ENCODE data around the gene MAP6D1. TPM values are rescaled to one million over a fixed set of nuclear protein-coding genes. Genes with fewer than 3 reads are reported as not detected.

Gene MAP6D1
- total and polyA plus RNA-seq, 2 of the 4 experiments (the other 2 are of a cell fraction), result 2.7 to 5.2 TPM

DNA sequence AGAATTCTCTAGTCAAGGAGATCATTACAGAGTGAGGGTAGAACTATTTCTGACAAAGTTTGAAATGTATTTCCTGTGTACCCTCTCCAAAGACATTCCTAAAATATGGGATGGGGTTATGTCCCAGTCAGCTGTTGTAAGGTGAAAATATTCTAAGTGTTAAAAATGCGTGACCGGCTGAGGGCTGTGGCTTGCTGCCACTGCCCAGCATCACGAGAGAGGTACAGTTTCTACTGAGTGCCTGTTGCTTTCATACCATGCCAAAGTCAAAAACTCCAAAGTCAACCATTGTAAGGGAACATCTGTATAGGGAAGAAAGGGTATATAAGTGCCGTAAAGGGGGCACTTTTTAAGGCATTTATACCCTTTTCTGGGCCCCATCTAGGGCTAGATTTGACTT lies 30.9 kb downstream of the MAP6D1 start:
- Histone ChIP-seq H3K4ac (ENCODE audit: low read depth, low read length) (no peak overlapping the region), H3K56ac (ENCODE audit: extremely low read depth, insufficient read depth, low read length) (no peak overlapping the region), H3K4me1 (ENCODE audit: control insufficient read depth, insufficient read depth, low read length) (no peaks in the 10 kb centered on the region), H3K4me3 (ENCODE audit: insufficient read depth, low read depth, low read length) (no peak overlapping the region), H4K8ac (ENCODE audit: low read depth in 2 of 2, low read length in 2 of 2) (no peak overlapping the region), H2AK5ac (ENCODE audit: low read depth, low read length) (no peak overlapping the region), H2BK20ac (ENCODE audit: low read depth, low read length) (no peak overlapping the region), H2BK5ac (ENCODE audit: low read depth, low read length, poor library complexity, severe bottlenecking) (no peak overlapping the region), H3K18ac (ENCODE audit: low read depth, low read length) (no peak overlapping the region), H3K4me2 (ENCODE audit: low read depth, low read length) (no peak overlapping the region), H4K5ac (ENCODE audit: low read depth, low read length) (no peak overlapping the region), H4K91ac (ENCODE audit: insufficient read depth, low read depth, low read length) (no peak overlapping the region), H3K27me3 (ENCODE audit: control insufficient read depth, insufficient read depth, low read length) (no peaks in the 10 kb centered on the region), H3K9ac (ENCODE audit: low read depth, low read length) (no peak overlapping the region), H3K9me1 (ENCODE audit: insufficient read depth, low read length) (no peaks in the 10 kb centered on the region), H3K14ac (replicated peaks; ENCODE audit: low read depth, low read length) (no peak overlapping the region), H2BK120ac (ENCODE audit: low read depth, low read length) (no peak overlapping the region), H3K9me3 (ENCODE audit: control insufficient read depth, insufficient read depth, low read length) (no peaks in the 10 kb centered on the region), H3K27ac (ENCODE audit: insufficient read depth, low read length) (no peak overlapping the region), H4K20me1 (ENCODE audit: insufficient read depth, low read length) (no peaks in the 10 kb centered on the region), H2BK15ac (ENCODE audit: low read depth, low read length) (no peak overlapping the region), H3K36me3 (ENCODE audit: control insufficient read depth, insufficient read depth, low read length) (peaks cover 52% of the 10 kb centered on the region), H2AK9ac (replicated peaks; ENCODE audit: low read depth, low read length, poor library complexity) (no peak overlapping the region), H2AFZ (replicated peaks; ENCODE audit: low read length, poor library complexity) (no peak overlapping the region), H3K79me1 (ENCODE audit: low read depth in 1 of 2, low read length in 2 of 2) (peaks cover 18 to 23% of the 10 kb centered on the region in 2 experiments), H3K23ac (ENCODE audit: low read depth, low read length) (no peak overlapping the region)
- in situ Hi-C loops (cut with MboI; ENCODE audit: low sequenced_read_pairs) (no loop called here), intact Hi-C loops (cut with micrococcal nuclease) (no loop called here), dilution Hi-C loops (cut with HindIII; ENCODE audit: low sequenced_read_pairs, unreplicated experiment) (no loop called here)
- ChIA-PET POLR2A (ENCODE audit: unreplicated experiment) (no interaction called here), CTCF (interaction anchor here (0.7 kb wide), 1 partner anchor 403 kb away, joined by 4 read pairs; no protein-coding TSS in a partner anchor)
- ATAC-seq (ENCODE audit: low read depth) (no peak), DNase-seq (no peak)
- no peak for TF ChIP-seq MAZ (IDR thresholded peaks at IDR 0.05; ENCODE audit: borderline replicate concordance, low read depth, low read length)
- no peak for TF ChIP-seq SMC3 (IDR thresholded peaks at IDR 0.05; ENCODE audit: low read depth, low read length)
- TF ChIP-seq CEBPB (IDR thresholded peaks at IDR 0.05; ENCODE audit: low read depth, low read length), result no peak
- no peak for TF ChIP-seq MAFK (IDR thresholded peaks at IDR 0.05; ENCODE audit: low read depth, low read length)
- no peak for TF ChIP-seq MXI1 (IDR thresholded peaks at IDR 0.05; ENCODE audit: borderline replicate concordance, low read depth, low read length)
- TF ChIP-seq NFE2L2 (IDR thresholded peaks at IDR 0.05; ENCODE audit: low read depth, low read length), result no peak
- no peak for TF ChIP-seq POLR2A (IDR thresholded peaks at IDR 0.05; ENCODE audit: low read depth, low read length)
- TF ChIP-seq CHD1 (IDR thresholded peaks at IDR 0.05; ENCODE audit: low read depth, low read length), result no peak
- TF ChIP-seq RAD21 (IDR thresholded peaks at IDR 0.05; ENCODE audit: low read length), result no peak
- TF ChIP-seq, protein P1, sequence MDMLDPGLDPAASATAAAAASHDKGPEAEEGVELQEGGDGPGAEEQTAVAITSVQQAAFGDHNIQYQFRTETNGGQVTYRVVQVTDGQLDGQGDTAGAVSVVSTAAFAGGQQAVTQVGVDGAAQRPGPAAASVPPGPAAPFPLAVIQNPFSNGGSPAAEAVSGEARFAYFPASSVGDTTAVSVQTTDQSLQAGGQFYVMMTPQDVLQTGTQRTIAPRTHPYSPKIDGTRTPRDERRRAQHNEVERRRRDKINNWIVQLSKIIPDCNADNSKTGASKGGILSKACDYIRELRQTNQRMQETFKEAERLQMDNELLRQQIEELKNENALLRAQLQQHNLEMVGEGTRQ (IDR thresholded peaks at IDR 0.05; ENCODE audit: low read depth, low read length), result no peak
- no peak for TF ChIP-seq RCOR1 (IDR thresholded peaks at IDR 0.05; ENCODE audit: insufficient replicate concordance, low read length)
- TF ChIP-seq, protein P2, sequence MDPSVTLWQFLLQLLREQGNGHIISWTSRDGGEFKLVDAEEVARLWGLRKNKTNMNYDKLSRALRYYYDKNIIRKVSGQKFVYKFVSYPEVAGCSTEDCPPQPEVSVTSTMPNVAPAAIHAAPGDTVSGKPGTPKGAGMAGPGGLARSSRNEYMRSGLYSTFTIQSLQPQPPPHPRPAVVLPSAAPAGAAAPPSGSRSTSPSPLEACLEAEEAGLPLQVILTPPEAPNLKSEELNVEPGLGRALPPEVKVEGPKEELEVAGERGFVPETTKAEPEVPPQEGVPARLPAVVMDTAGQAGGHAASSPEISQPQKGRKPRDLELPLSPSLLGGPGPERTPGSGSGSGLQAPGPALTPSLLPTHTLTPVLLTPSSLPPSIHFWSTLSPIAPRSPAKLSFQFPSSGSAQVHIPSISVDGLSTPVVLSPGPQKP (IDR thresholded peaks at IDR 0.05; ENCODE audit: borderline replicate concordance, low read depth, low read length), result no peak
- TF ChIP-seq BHLHE40 (IDR thresholded peaks at IDR 0.05; ENCODE audit: low read depth, low read length), result no peak
- TF ChIP-seq, protein P3, sequence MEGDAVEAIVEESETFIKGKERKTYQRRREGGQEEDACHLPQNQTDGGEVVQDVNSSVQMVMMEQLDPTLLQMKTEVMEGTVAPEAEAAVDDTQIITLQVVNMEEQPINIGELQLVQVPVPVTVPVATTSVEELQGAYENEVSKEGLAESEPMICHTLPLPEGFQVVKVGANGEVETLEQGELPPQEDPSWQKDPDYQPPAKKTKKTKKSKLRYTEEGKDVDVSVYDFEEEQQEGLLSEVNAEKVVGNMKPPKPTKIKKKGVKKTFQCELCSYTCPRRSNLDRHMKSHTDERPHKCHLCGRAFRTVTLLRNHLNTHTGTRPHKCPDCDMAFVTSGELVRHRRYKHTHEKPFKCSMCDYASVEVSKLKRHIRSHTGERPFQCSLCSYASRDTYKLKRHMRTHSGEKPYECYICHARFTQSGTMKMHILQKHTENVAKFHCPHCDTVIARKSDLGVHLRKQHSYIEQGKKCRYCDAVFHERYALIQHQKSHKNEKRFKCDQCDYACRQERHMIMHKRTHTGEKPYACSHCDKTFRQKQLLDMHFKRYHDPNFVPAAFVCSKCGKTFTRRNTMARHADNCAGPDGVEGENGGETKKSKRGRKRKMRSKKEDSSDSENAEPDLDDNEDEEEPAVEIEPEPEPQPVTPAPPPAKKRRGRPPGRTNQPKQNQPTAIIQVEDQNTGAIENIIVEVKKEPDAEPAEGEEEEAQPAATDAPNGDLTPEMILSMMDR (conservative IDR thresholded peaks at IDR 0.05; ENCODE audit: low read depth, low read length), result no peak
- no TSS peak for BruUV-seq (replicated peaks)
- WGBS, 2 experiments (ENCODE audit: extremely low coverage in 2 of 2, insufficient read length in 1 of 2), result no CpG with 5 or more reads among the region's 4 CpGs

Data from IMR-90 (cell line).